ENCODE data around the gene KAT2A.
A peak's percentile ranks its signal among the peaks of the same experiment; 100 is the strongest.

Gene KAT2A

GRCh38 chr17:42112552-42113176 is 8.5 kb downstream of the KAT2A start, which contains the start of gene DHX58:
Gene DHX58 (minus strand): TSS chr17:42112714. CDS start chr17:42111892, 822 bp downstream.
- DNase-seq, result peak; percentile 54 to 94 (median 73)

- peak in 1 of 5 donors; percentile 34 for DNase-seq
These were observed 9.2 kb downstream of the KAT2A start for GRCh38 chr17:42111871-42112551.

- no peak for DNase-seq
These were observed 9.9 kb downstream of the KAT2A start for GRCh38 chr17:42111265-42111636.

- DNase-seq, result no peak
These were observed 10.6 kb downstream of the KAT2A start for GRCh38 chr17:42110301-42111264.

- no peak for DNase-seq
These were observed 12.1 kb downstream of the KAT2A start for GRCh38 chr17:42109086-42109485.

- DNase-seq, result peak; percentile 81 to 92 (median 85)
These were observed 13.3 kb downstream of the KAT2A start for GRCh38 chr17:42107597-42108576.

GRCh38 chr17:42107124-42107523 is 14.0 kb downstream of the KAT2A start:
- no peak for DNase-seq

GRCh38 chr17:42106009-42106408 is 15.2 kb downstream of the KAT2A start:
- DNase-seq, result no peak

- no peak for DNase-seq
These were observed 16.9 kb downstream of the KAT2A start for GRCh38 chr17:42104264-42104663.

GRCh38 chr17:42103221-42103954 is 17.8 kb downstream of the KAT2A start:
- no peak for DNase-seq

- DNase-seq, result peak in 4 of 5 donors; percentile 28 to 52 (median 44)
These were observed 19.5 kb downstream of the KAT2A start for GRCh38 chr17:42101513-42102292.

- no peak for DNase-seq
These were observed 22.3 kb downstream of the KAT2A start for GRCh38 chr17:42098730-42099399.

- DNase-seq, result peak in 3 of 5 donors; percentile 41 to 55 (median 46)
These were observed 23.2 kb downstream of the KAT2A start, which contains the start of gene ZNF385C for GRCh38 chr17:42097691-42098631. Gene ZNF385C (minus strand): TSS chr17:42098473. CDS start chr17:42063056, 35,417 bp downstream.

- DNase-seq, result no peak
These were observed 24.6 kb downstream of the KAT2A start for GRCh38 chr17:42096360-42097111.

- DNase-seq, result no peak
These were observed 26.6 kb downstream of the KAT2A start for GRCh38 chr17:42094375-42095069.

GRCh38 chr17:42092939-42093338 is 28.2 kb downstream of the KAT2A start:
- no peak for DNase-seq
